Neural progenitor cell (in vitro differentiated cells): ENCODE measurements around the gene RBM33. TPM values are rescaled to one million over a fixed set of nuclear protein-coding genes. Genes with fewer than 3 reads are reported as not detected.
A peak's percentile ranks its signal among the peaks of the same experiment; 100 is the strongest.

Experiments used
- DNase-seq: peaks from one replicate; pipeline ENCODE4 v3.0.0-alpha.2; 2016; ENCODE audit warnings: low spot score
- H2AFZ ChIP-seq: fragments of 200-600 bp; sonication (generic); replicated peaks from 2 replicates; pipeline ENCODE4 v1.6.1; 2016; ENCODE audit warnings: antibody characterized with exemption
- H3F3A ChIP-seq: fragments of 200-600 bp; sonication (generic); 2 replicates; pipeline ENCODE4 v1.6.1; 2016; ENCODE audit warnings: antibody characterized with exemption, low read depth
- H3K27ac ChIP-seq: fragments of 200-600 bp; sonication (generic); 2 replicates; pipeline ENCODE4 v1.5.1; 2016; ENCODE audit warnings: mild to moderate bottlenecking
- H3K27me3 ChIP-seq: fragments of 200-600 bp; sonication (generic); 2 replicates; pipeline ENCODE4 v1.6.1; 2016; ENCODE audit warnings: mild to moderate bottlenecking, moderate library complexity
- H3K36me3 ChIP-seq: fragments of 200-600 bp; sonication (generic); 2 replicates; pipeline ENCODE4 v1.5.1; 2016
- H3K4me1 ChIP-seq: fragments of 200-600 bp; sonication (generic); 2 replicates; pipeline ENCODE4 v1.6.1; 2016; ENCODE audit warnings: mixed run types
- H3K4me2 ChIP-seq: fragments of 200-600 bp; sonication (generic); 2 replicates; pipeline ENCODE4 v1.6.1; 2016
- H3K4me3 ChIP-seq: fragments of 200-600 bp; sonication (generic); 2 replicates; pipeline ENCODE4 v1.5.1; 2016
- H3K79me2 ChIP-seq: fragments of 200-600 bp; sonication (generic); 2 replicates; pipeline ENCODE4 v1.6.1; 2016; ENCODE audit warnings: low read depth
- H3K9ac ChIP-seq: fragments of 200-600 bp; sonication (generic); 2 replicates; pipeline ENCODE4 v1.6.1; 2016
- H3K9me3 ChIP-seq: fragments of 200-600 bp; sonication (generic); 2 replicates; pipeline ENCODE4 v1.5.1; 2016; ENCODE audit warnings: low read depth
- H4K20me1 ChIP-seq: fragments of 200-600 bp; sonication (generic); 2 replicates; pipeline ENCODE4 v1.6.1; 2016; ENCODE audit warnings: low read depth
- H3K27ac Mint-ChIP-seq: 3 replicates; pipeline ENCODE4 v1.8.0; 2021; ENCODE audit warnings: mixed read lengths
- H3K27me3 Mint-ChIP-seq: 2 replicates; pipeline ENCODE4 v1.8.0; 2022; ENCODE audit warnings: low read depth, mild to moderate bottlenecking, inconsistent platforms, moderate library complexity, mixed read lengths; ENCODE audit not compliant: insufficient read depth
- H3K36me3 Mint-ChIP-seq: 3 replicates; pipeline ENCODE4 v1.8.0; 2021; ENCODE audit warnings: mixed read lengths
- H3K4me1 Mint-ChIP-seq: 3 replicates; pipeline ENCODE4 v1.8.0; 2021; ENCODE audit warnings: mixed read lengths
- H3K4me3 Mint-ChIP-seq: 3 replicates; pipeline ENCODE4 v1.8.0; 2021; ENCODE audit warnings: mild to moderate bottlenecking, moderate library complexity, mixed read lengths
- H3K9me3 Mint-ChIP-seq: 3 replicates; pipeline ENCODE4 v1.8.0; 2020; ENCODE audit warnings: mixed read lengths
- CTCF ChIP-seq: fragments of 200-600 bp; sonication (generic); IDR thresholded peaks from 2 replicates; pipeline ENCODE4 v1.5.1; 2017; ENCODE audit warnings: antibody characterized with exemption, mild to moderate bottlenecking
- EZH2 ChIP-seq: fragments of 200-600 bp; sonication (generic); IDR thresholded peaks from 2 replicates; pipeline ENCODE4 v1.6.1; 2017; ENCODE audit warnings: antibody characterized with exemption, mild to moderate bottlenecking, moderate library complexity
- EZH2phosphoT487 ChIP-seq: fragments of 200-600 bp; sonication (generic); IDR thresholded peaks from 2 replicates; pipeline ENCODE4 v1.6.1; 2017; ENCODE audit warnings: antibody characterized with exemption
- total RNA-seq: library from RNA; depleted of rRNA; stranded (reverse); fragments of >200 nt; gene quantifications from 2 replicates; pipeline ENCODE4 v1.2.3, GENCODE V29; 2015; ENCODE audit warnings: low replicate concordance

RBM33 gene
- total RNA-seq, 1 donor from 2014 or later, result 48.6 TPM

- Mint-ChIP-seq H3K9me3 (no peaks in the 10 kb centered on the region), H3K36me3 (no peaks in the 10 kb centered on the region), H3K4me1 (peaks cover 15% of the 10 kb centered on the region), H3K27ac (no peak overlapping the region), H3K4me3 (no peak overlapping the region), H3K27me3 (peaks cover 56% of the 10 kb centered on the region)
- H3K4me2 ChIP-seq, result no peak overlapping the region
- H3K4me1 ChIP-seq, result peaks cover 14% of the 10 kb centered on the region
- no peak overlapping the region for H2AFZ ChIP-seq
- H3K36me3 ChIP-seq, result no peaks in the 10 kb centered on the region
- H3K9me3 ChIP-seq, result no peaks in the 10 kb centered on the region
- no peaks in the 10 kb centered on the region for H3K79me2 ChIP-seq
- no peak overlapping the region for H3K9ac ChIP-seq
- H3K27ac ChIP-seq, result no peak overlapping the region
- peaks cover 13% of the 10 kb centered on the region for H4K20me1 ChIP-seq
- H3F3A ChIP-seq, result peaks cover 22% of the 10 kb centered on the region
- TF ChIP-seq CTCF (no peak), EZH2 (no peak), EZH2phosphoT487 (no peak)
- peaks cover 100% of the 10 kb centered on the region for H3K27me3 ChIP-seq
- DNase-seq, result no peak
- no peak overlapping the region for H3K4me3 ChIP-seq
These were observed 156.3 kb downstream of the RBM33 start for GRCh38 chr7:155800741-155801267.

- Histone ChIP-seq H3F3A (peaks cover 37% of the 10 kb centered on the region), H3K9me3 (no peaks in the 10 kb centered on the region), H2AFZ (no peak overlapping the region), H3K27me3 (peaks cover 100% of the 10 kb centered on the region), H3K27ac (no peak overlapping the region), H3K36me3 (no peaks in the 10 kb centered on the region), H3K4me1 (peaks cover 29% of the 10 kb centered on the region), H3K9ac (no peak overlapping the region), H3K4me3 (no peak overlapping the region), H3K79me2 (no peaks in the 10 kb centered on the region), H4K20me1 (peaks cover 28% of the 10 kb centered on the region), H3K4me2 (no peak overlapping the region)
- H3K27me3 Mint-ChIP-seq, result peaks cover 65% of the 10 kb centered on the region
- DNase-seq, result no peak
- no peak overlapping the region for H3K27ac Mint-ChIP-seq
- H3K9me3 Mint-ChIP-seq, result no peaks in the 10 kb centered on the region
- peaks cover 24% of the 10 kb centered on the region for H3K4me1 Mint-ChIP-seq
- peak overlapping the region; percentile 6 for H3K4me3 Mint-ChIP-seq
- TF ChIP-seq CTCF (no peak), EZH2phosphoT487 (no peak), EZH2 (no peak)
- no peaks in the 10 kb centered on the region for H3K36me3 Mint-ChIP-seq
These were observed 157.8 kb downstream of the RBM33 start for GRCh38 chr7:155802291-155802690.

- peaks cover 68% of the 10 kb centered on the region for H3K27me3 Mint-ChIP-seq
- Histone ChIP-seq H3K27me3 (peaks cover 100% of the 10 kb centered on the region), H3K9me3 (no peaks in the 10 kb centered on the region), H2AFZ (peak overlapping the region; percentile 27), H3K27ac (no peak overlapping the region), H3F3A (peaks cover 43% of the 10 kb centered on the region), H4K20me1 (peaks cover 35% of the 10 kb centered on the region), H3K36me3 (no peaks in the 10 kb centered on the region), H3K4me3 (peak overlapping the region; percentile 42), H3K79me2 (no peaks in the 10 kb centered on the region), H3K4me1 (peaks cover 33% of the 10 kb centered on the region), H3K4me2 (peak overlapping the region; percentile 68), H3K9ac (no peak overlapping the region)
- TF ChIP-seq EZH2phosphoT487, result no peak
- peak; percentile 84 for TF ChIP-seq EZH2
- H3K36me3 Mint-ChIP-seq, result no peaks in the 10 kb centered on the region
- no peak overlapping the region for H3K4me3 Mint-ChIP-seq
- no peak overlapping the region for H3K27ac Mint-ChIP-seq
- DNase-seq, result peak; percentile 46
- H3K4me1 Mint-ChIP-seq, result peaks cover 30% of the 10 kb centered on the region
- no peaks in the 10 kb centered on the region for H3K9me3 Mint-ChIP-seq
These were observed 158.5 kb downstream of the RBM33 start for GRCh38 chr7:155802906-155803417.
